ENCODE results near the gene POU2AF2.
"Not testable (repeated sequence)": the region's sequence is repeated elsewhere in the genome, so short reads cannot be mapped to it uniquely, and the experiment has no call there.

The POU2AF2 gene

GRCh38 chr11:111302298-111302697 is 56.8 kb downstream of the POU2AF2 start:
- DNase-seq, result no peak
- no peak for ATAC-seq

- no peak for ATAC-seq
- no peak for DNase-seq
These were observed 57.9 kb downstream of the POU2AF2 start for GRCh38 chr11:111303461-111303860.

GRCh38 chr11:111305162-111305802 is 59.8 kb downstream of the POU2AF2 start:
- ATAC-seq, result no peak
- DNase-seq, result no peak

- ATAC-seq (no peak), DNase-seq (no peak)
These were observed 60.4 kb downstream of the POU2AF2 start for GRCh38 chr11:111305876-111306275.

- ATAC-seq, result no peak
These were observed 60.8 kb downstream of the POU2AF2 start for GRCh38 chr11:111306321-111306720.

GRCh38 chr11:111307472-111308108 is 62.1 kb downstream of the POU2AF2 start:
- ATAC-seq (no peak), DNase-seq (no peak)

More at GRCh38 chr11:111306321-111306720, 60.8 kb downstream of the POU2AF2 start:
- no peak for DNase-seq

- DNase-seq (no peak), ATAC-seq (no peak)
These were observed 62.6 kb downstream of the POU2AF2 start for GRCh38 chr11:111308140-111308539.

GRCh38 chr11:111309215-111309915 is 63.8 kb downstream of the POU2AF2 start:
- ATAC-seq (no peak), DNase-seq (no peak)

- ATAC-seq, result no peak
- no peak for DNase-seq
These were observed 64.6 kb downstream of the POU2AF2 start for GRCh38 chr11:111310088-111310487.

GRCh38 chr11:111310723-111311122 is 65.2 kb downstream of the POU2AF2 start:
- ATAC-seq (no peak), DNase-seq (no peak)

- ATAC-seq (no peak), DNase-seq (no peak)
These were observed 66.6 kb downstream of the POU2AF2 start for GRCh38 chr11:111312076-111312475.

- DNase-seq (no peak), ATAC-seq (no peak)
These were observed 73.8 kb downstream of the POU2AF2 start for GRCh38 chr11:111319296-111319695.

GRCh38 chr11:111320199-111320598 is 74.7 kb downstream of the POU2AF2 start:
- DNase-seq, ATAC-seq: not testable (repeated sequence)

- no peak for DNase-seq
- ATAC-seq, result no peak
These were observed 75.4 kb downstream of the POU2AF2 start for GRCh38 chr11:111320728-111321568.

GRCh38 chr11:111322534-111322933 is 77.0 kb downstream of the POU2AF2 start:
- DNase-seq (no peak), ATAC-seq (no peak)

GRCh38 chr11:111324277-111324720 is 78.8 kb downstream of the POU2AF2 start:
- no peak for DNase-seq
- no peak for ATAC-seq

GRCh38 chr11:111325259-111325658 is 79.7 kb downstream of the POU2AF2 start:
- no peak for DNase-seq
- ATAC-seq, result no peak

- DNase-seq (no peak), ATAC-seq (no peak)
These were observed 81.3 kb downstream of the POU2AF2 start for GRCh38 chr11:111326824-111327223.

GRCh38 chr11:111327908-111328624 is 82.5 kb downstream of the POU2AF2 start:
- DNase-seq, result no peak
- peak; percentile 28 for ATAC-seq

GRCh38 chr11:111329306-111330204 is 84.0 kb downstream of the POU2AF2 start:
- no peak for ATAC-seq
- DNase-seq, result no peak
